Astrocyte of the cerebellum (primary cell): Measurements from ENCODE around the gene DTHD1.

ENCODE experiments used
- DNase-seq: peaks from one replicate; pipeline ENCODE4 v3.0.0-alpha.2; 2011; ENCODE audit warnings: low read depth
- H3K4me3 ChIP-seq: 2 replicates; pipeline ENCODE4 v1.5.1; 2011; ENCODE audit warnings: mild to moderate bottlenecking, low read depth, low read length, moderate library complexity
- CTCF ChIP-seq: IDR thresholded peaks from 2 replicates; pipeline ENCODE4 v1.5.1; 2012; ENCODE audit warnings: low read length, low read depth, moderate library complexity, mild to moderate bottlenecking; ENCODE audit errors: missing control alignments
- in situ Hi-C: cut with HindIII; loops from 2 replicates; pipeline ENCODE4 v1.10.0; 2017; ENCODE audit warnings: low sequenced_read_pairs

The DTHD1 gene

GRCh38 chr4:36292556-36293188 is 11.3 kb downstream of the DTHD1 start:
- TF ChIP-seq CTCF: no peak
- in situ Hi-C loops: no loop called here
- no peak overlapping the region for H3K4me3 ChIP-seq
- no peak for DNase-seq

- no peak overlapping the region for H3K4me3 ChIP-seq
- no peak for DNase-seq
- no peak for TF ChIP-seq CTCF
- in situ Hi-C loops: no loop called here
Measured at GRCh38 chr4:36301127-36301526, 19.7 kb downstream of the DTHD1 start.

- DNase-seq: no peak
- no peak overlapping the region for H3K4me3 ChIP-seq
- no peak for TF ChIP-seq CTCF
- in situ Hi-C loops: no loop called here
Measured at GRCh38 chr4:36303426-36304137, 22.2 kb downstream of the DTHD1 start.

GRCh38 chr4:36304138-36304681 is 22.8 kb downstream of the DTHD1 start:
- H3K4me3 ChIP-seq: no peak overlapping the region
- in situ Hi-C loops: no loop called here
- no peak for DNase-seq
- no peak for TF ChIP-seq CTCF

DNA sequence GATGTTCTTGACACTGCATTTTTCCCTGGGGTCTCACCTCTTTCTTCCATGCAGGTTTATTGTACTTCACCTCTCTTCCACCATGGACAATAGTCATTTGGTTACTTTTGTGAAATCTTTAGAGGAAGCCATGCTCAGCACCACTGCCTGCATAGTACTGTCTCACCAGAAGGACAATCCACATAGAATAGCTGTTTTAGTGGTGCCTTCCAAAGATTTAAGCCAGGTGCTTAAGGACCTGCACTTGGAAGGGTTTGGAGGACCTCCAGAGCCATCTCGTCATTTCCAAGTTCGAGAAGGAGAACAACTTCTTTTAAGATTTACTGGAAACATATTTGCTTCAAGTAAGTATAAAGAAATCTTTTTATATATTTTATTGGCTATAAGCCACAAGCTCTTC is 26.7 kb downstream of the DTHD1 start:
- no peak overlapping the region for H3K4me3 ChIP-seq
- in situ Hi-C loops: no loop called here
- TF ChIP-seq CTCF: no peak
- DNase-seq: no peak

DNA sequence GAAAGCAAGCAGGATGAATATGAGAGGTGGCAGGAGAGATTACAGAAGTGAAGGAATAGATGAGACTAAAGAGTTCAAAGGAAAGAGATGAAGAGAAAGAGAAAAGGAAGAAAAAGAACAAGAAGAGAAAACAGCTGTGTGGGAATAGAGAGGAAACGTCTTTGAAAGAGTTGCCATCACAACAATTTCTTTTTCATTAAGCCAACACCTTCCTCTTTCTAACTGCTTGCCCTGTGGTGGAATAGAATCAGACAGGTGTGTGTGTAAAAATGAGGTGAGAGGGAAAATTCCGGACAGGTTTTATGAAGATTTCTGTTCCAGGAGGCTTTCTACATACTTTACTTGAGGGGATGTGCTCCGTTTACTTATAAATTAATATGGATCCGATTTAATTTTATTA is 28.8 kb downstream of the DTHD1 start:
- no peak overlapping the region for H3K4me3 ChIP-seq
- TF ChIP-seq CTCF: no peak
- no peak for DNase-seq
- in situ Hi-C loops: no loop called here
